ENCODE measurements around the gene RORC. TPM values are rescaled to one million over a fixed set of nuclear protein-coding genes. Genes with fewer than 3 reads are reported as not detected.

RORC gene
- polyA plus RNA-seq, 3 donors, result 0.03 TPM; not detected in 2

GRCh38 chr1:151839457-151840403 lies 8.1 kb upstream of the RORC start, which contains the start of gene C2CD4D:
C2CD4D (minus strand) TSS chr1:151839820; CDS start chr1:151838989, 831 bp downstream.
- H3K9me3 ChIP-seq (replicated peaks in 1 of 2; ENCODE audit: control insufficient read depth in 1 of 2, insufficient read depth in 1 of 2, low read length in 2 of 2), result peaks cover 0 to 22% of the 10 kb centered on the region in 2 donors
- H3K27me3 Mint-ChIP-seq (ENCODE audit: low read depth in 3 of 3), result peaks cover 52 to 79% (median 67%) of the 10 kb centered on the region in 3 donors
- WGBS (ENCODE audit: insufficient coverage), result 1% methylated on average over 40 of the region's 47 CpGs
- peak within 1 kb of the TSS; percentile 76 for H3K4me2 ChIP-seq (replicated peaks; ENCODE audit: extremely low read depth, low read length, poor library complexity, severe bottlenecking)
- H3K36me3 ChIP-seq (replicated peaks in 1 of 2; ENCODE audit: control insufficient read depth in 1 of 2, insufficient read depth in 2 of 2, low read length in 2 of 2), result no peaks in the 10 kb centered on the region
- H3K36me3 Mint-ChIP-seq, result peaks cover 6 to 13% of the 10 kb centered on the region in 2 donors
- no peak within 1 kb of the TSS for H3K27ac Mint-ChIP-seq
- peaks cover 47% of the 10 kb centered on the region for H3K4me1 Mint-ChIP-seq
- intact Hi-C loops (cut with micrococcal nuclease), result loop anchor here in 1 of 2 donors (5.0 kb wide), 1 partner anchor 302 kb away; no protein-coding TSS in a partner anchor
- no peaks in the 10 kb centered on the region for H4K20me1 ChIP-seq (ENCODE audit: insufficient read depth, low read length)
- peak within 1 kb of the TSS; percentile 74 for H2AFZ ChIP-seq (ENCODE audit: insufficient read depth, low read depth, low read length, poor library complexity, severe bottlenecking)
- H3K27me3 ChIP-seq (ENCODE audit: control insufficient read depth in 2 of 2, insufficient read depth in 2 of 2, low read length in 2 of 2), result peaks cover 47 to 69% of the 10 kb centered on the region in 2 donors
- H3K4me1 ChIP-seq (ENCODE audit: control insufficient read depth in 1 of 2, insufficient read depth in 2 of 2, low read length in 2 of 2), result peaks cover 32 to 55% of the 10 kb centered on the region in 2 donors
- H3K79me2 ChIP-seq (ENCODE audit: insufficient read depth, low read length), result no peaks in the 10 kb centered on the region
- H3K9me3 Mint-ChIP-seq, result peaks cover 0 to 21% (median 14%) of the 10 kb centered on the region in 7 donors
- DNase-seq, result peak in 1 of 3 donors; percentile 29
- peak within 1 kb of the TSS; percentile 36 for H3K9ac ChIP-seq (ENCODE audit: insufficient read depth, low read length, poor library complexity, severe bottlenecking)
- H3K27ac ChIP-seq (ENCODE audit: low read depth in 1 of 2, low read length in 2 of 2), result no peak within 1 kb of the TSS
- no peak for TF ChIP-seq CTCF (IDR thresholded peaks at IDR 0.05)
- peak within 1 kb of the TSS; percentile 72 to 91 for H3K4me3 Mint-ChIP-seq
- H3K4me3 ChIP-seq (replicated peaks in 1 of 3; ENCODE audit: low read depth in 2 of 3, low read length in 3 of 3), result peak within 1 kb of the TSS in 2 of 3 experiments; percentile 13 to 68

DNA sequence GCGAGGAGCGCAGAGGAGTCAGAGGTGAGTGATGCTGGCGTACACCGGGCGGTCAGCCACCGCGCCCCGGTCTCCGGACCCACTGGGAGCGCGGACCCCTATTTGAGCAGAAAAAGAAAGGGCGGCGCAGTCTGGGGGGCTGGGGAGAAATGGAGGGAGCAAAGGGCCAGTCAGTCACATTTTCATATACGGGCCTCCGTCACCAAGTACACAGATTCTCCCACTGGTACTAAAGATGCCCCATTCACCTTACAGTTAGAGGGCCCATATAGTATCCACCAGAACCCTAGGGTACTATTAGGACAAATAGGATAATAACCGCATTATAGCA lies 7.4 kb upstream of the RORC start:
- peaks cover 0 to 21% (median 14%) of the 10 kb centered on the region in 7 donors for H3K9me3 Mint-ChIP-seq
- peaks cover 54% of the 10 kb centered on the region for H3K4me1 Mint-ChIP-seq

More for the DNA sequence above, 7.4 kb upstream of the RORC start:
- Mint-ChIP-seq H3K27me3 (ENCODE audit: low read depth in 3 of 3) (peaks cover 48 to 75% (median 63%) of the 10 kb centered on the region in 3 donors), H3K36me3 (peaks cover 6 to 13% of the 10 kb centered on the region in 2 donors), H3K27ac (no peak overlapping the region), H3K4me3 (peak overlapping the region; percentile 60 to 91)
- no peaks in the 10 kb centered on the region for H3K79me2 ChIP-seq (ENCODE audit: insufficient read depth, low read length)
- peak overlapping the region; percentile 36 for H3K9ac ChIP-seq (ENCODE audit: insufficient read depth, low read length, poor library complexity, severe bottlenecking)
- intact Hi-C loops (cut with micrococcal nuclease), result loop anchor here in 1 of 2 donors (5.0 kb wide), 1 partner anchor 302 kb away; no protein-coding TSS in a partner anchor
- peaks cover 39 to 62% of the 10 kb centered on the region in 2 donors for H3K4me1 ChIP-seq (ENCODE audit: control insufficient read depth in 1 of 2, insufficient read depth in 2 of 2, low read length in 2 of 2)
- H4K20me1 ChIP-seq (ENCODE audit: insufficient read depth, low read length), result no peaks in the 10 kb centered on the region
- peaks cover 44 to 63% of the 10 kb centered on the region in 2 donors for H3K27me3 ChIP-seq (ENCODE audit: control insufficient read depth in 2 of 2, insufficient read depth in 2 of 2, low read length in 2 of 2)
- no peak for DNase-seq
- peaks cover 0 to 22% of the 10 kb centered on the region in 2 donors for H3K9me3 ChIP-seq (replicated peaks in 1 of 2; ENCODE audit: control insufficient read depth in 1 of 2, insufficient read depth in 1 of 2, low read length in 2 of 2)
- H3K4me2 ChIP-seq (replicated peaks; ENCODE audit: extremely low read depth, low read length, poor library complexity, severe bottlenecking), result peak overlapping the region; percentile 76
- TF ChIP-seq CTCF (IDR thresholded peaks at IDR 0.05), result no peak
- whole genome bisulfite sequencing (ENCODE audit: insufficient coverage), result 16% methylated on average over 13 of the region's 16 CpGs
- H2AFZ ChIP-seq (ENCODE audit: insufficient read depth, low read depth, low read length, poor library complexity, severe bottlenecking), result peak overlapping the region; percentile 56
- H3K4me3 ChIP-seq (replicated peaks in 1 of 3; ENCODE audit: low read depth in 2 of 3, low read length in 3 of 3), result peak overlapping the region in 1 of 3 experiments; percentile 68
- H3K36me3 ChIP-seq (replicated peaks in 1 of 2; ENCODE audit: control insufficient read depth in 1 of 2, insufficient read depth in 2 of 2, low read length in 2 of 2), result no peaks in the 10 kb centered on the region
- H3K27ac ChIP-seq (ENCODE audit: low read depth in 1 of 2, low read length in 2 of 2), result no peak overlapping the region
